HCT116 (cell line): ENCODE data around the gene FTL. TPM values are rescaled to one million over a fixed set of nuclear protein-coding genes. Genes with fewer than 3 reads are reported as not detected.

ENCODE experiments used
- ATAC-seq: fragments of 200-7000 bp; cut with Tn5 transposase; 2 replicates; pipeline ENCODE4 v1.9.1; 2020; ENCODE audit warnings: mild to moderate bottlenecking, moderate library complexity
- BruUV-seq: library from RNA; stranded (reverse); fragments of 400-500 nt; replicated peaks from 2 replicates; lab custom pipeline; 2021; lab: Mats Ljungman, UMichigan
- CTCF ChIA-PET: fragments of 300-600 bp; sonication (Branson Sonifier 250); formaldehyde crosslinking; loops from one replicate; lab custom pipeline; 2021; ENCODE audit warnings: antibody characterized with exemption; lab: Charles Lee
- POLR2A ChIA-PET: fragments of 300-600, 350-600 bp; sonication (Branson Sonifier 250); formaldehyde crosslinking; loops from one replicate; lab custom pipeline; 2021; ENCODE audit warnings: antibody characterized with exemption; lab: Charles Lee
- RAD21 ChIA-PET, 2 experiments: fragments of 300-600 bp; sonication (Branson Sonifier 250); formaldehyde crosslinking; loops; one replicate each; lab custom pipeline; 2023; ENCODE audit warnings: low total read pairs in 2 of 2; ENCODE audit not compliant: uncharacterized antibody in 2 of 2, unreplicated experiment in 2 of 2, low non-redundant PET in 1 of 2; lab: Charles Lee
- DNase-seq: peaks from one replicate; pipeline ENCODE4 v3.0.0-alpha.2; 2010; ENCODE audit warnings: low read depth, low spot score
- H2AFZ ChIP-seq: fragments of 200-600 bp; shearing (Covaris generic), sonication (generic); 2 replicates; pipeline ENCODE4 v1.6.1; 2017; ENCODE audit warnings: low read depth, mixed run types, mixed read lengths, antibody characterized with exemption, low read length; ENCODE audit not compliant: poor library complexity, severe bottlenecking
- H3K27ac ChIP-seq: 2 replicates; pipeline ENCODE4 v1.5.1; 2012; ENCODE audit warnings: low read depth, low read length
- H3K27me3 ChIP-seq: fragments of 200-600 bp; sonication (generic); 2 replicates; pipeline ENCODE4 v1.6.1; 2016; ENCODE audit warnings: mixed run types, low read length, mixed read lengths; ENCODE audit not compliant: insufficient read depth
- H3K36me3 ChIP-seq, 2 experiments: fragments of 200-500 bp in 1 of 2; fragments of 200-600 bp in 1 of 2; sonication (Bioruptor generic) in 1 of 2; sonication (generic) in 1 of 2; 2 replicates each; pipeline versions ENCODE4 v1.5.1 to v1.6.1; 2014 to 2016; ENCODE audit warnings: low read length in 2 of 2, inconsistent platforms in 1 of 2, mixed read lengths in 1 of 2, mixed run types in 1 of 2; ENCODE audit not compliant: insufficient read depth in 2 of 2, control insufficient read depth in 1 of 2
- H3K4me1 ChIP-seq, 2 experiments: fragments of 200-600 bp in 1 of 2; sonication (generic) in 1 of 2; 2 replicates each; pipeline versions ENCODE4 v1.5.1 to v1.6.1; 2012 to 2017; ENCODE audit warnings: low read length in 2 of 2, inconsistent platforms in 1 of 2, mild to moderate bottlenecking in 1 of 2, mixed read lengths in 1 of 2, mixed run types in 1 of 2, moderate library complexity in 1 of 2; ENCODE audit not compliant: insufficient read depth in 2 of 2, control insufficient read depth in 1 of 2
- H3K4me2 ChIP-seq: fragments of 200-600 bp; sonication (generic); 2 replicates; pipeline ENCODE4 v1.6.1; 2017; ENCODE audit warnings: mixed run types, low read length, mixed read lengths
- H3K4me3 ChIP-seq, 2 experiments: fragments of 200-600 bp in 1 of 2; sonication (generic) in 1 of 2; replicated peaks in 1 of 2; 2 replicates each; pipeline ENCODE4 v1.5.1; 2011 to 2016; ENCODE audit warnings: low read length in 2 of 2, control low read depth in 1 of 2, low read depth in 1 of 2, mild to moderate bottlenecking in 1 of 2, mixed read lengths in 1 of 2, mixed run types in 1 of 2
- H3K79me2 ChIP-seq: fragments of 200-600 bp; sonication (generic); 2 replicates; pipeline ENCODE4 v1.6.1; 2017; ENCODE audit warnings: mild to moderate bottlenecking, mixed run types, low read length, moderate library complexity, mixed read lengths; ENCODE audit not compliant: insufficient read depth
- H3K9ac ChIP-seq: fragments of 200-600 bp; sonication (generic); 2 replicates; pipeline ENCODE4 v1.6.1; 2016; ENCODE audit warnings: low read length, mixed read lengths
- H3K9me2 ChIP-seq: fragments of 200-600 bp; sonication (generic), shearing (Covaris generic); 2 replicates; pipeline ENCODE4 v1.6.1; 2017; ENCODE audit warnings: mixed run types, mild to moderate bottlenecking, moderate library complexity; ENCODE audit not compliant: insufficient read depth
- H3K9me3 ChIP-seq, 2 experiments: fragments of 200-500 bp in 1 of 2; fragments of 200-600 bp in 1 of 2; sonication (Bioruptor generic) in 1 of 2; sonication (generic) in 1 of 2; 2 replicates each; pipeline ENCODE4 v1.6.1; 2014 to 2017; ENCODE audit warnings: low read length in 2 of 2, mixed read lengths in 2 of 2, inconsistent platforms in 1 of 2, low read depth in 1 of 2, mild to moderate bottlenecking in 1 of 2, mixed run types in 1 of 2, moderate library complexity in 1 of 2; ENCODE audit not compliant: control insufficient read depth in 1 of 2, insufficient read depth in 1 of 2
- H4K20me1 ChIP-seq: fragments of 200-600 bp; sonication (generic), shearing (Covaris generic); 2 replicates; pipeline ENCODE4 v1.6.1; 2017; ENCODE audit warnings: mixed run types, mild to moderate bottlenecking, moderate library complexity; ENCODE audit not compliant: insufficient read depth
- ATF3 ChIP-seq: IDR thresholded peaks from 2 replicates; pipeline ENCODE4 v1.6.1; 2012
- EGR1 ChIP-seq: IDR thresholded peaks from 2 replicates; pipeline ENCODE4 v1.6.1; 2012; ENCODE audit warnings: low read depth
- EZH2 ChIP-seq: fragments of 200-600 bp; sonication (generic); IDR thresholded peaks from 2 replicates; pipeline ENCODE4 v1.6.1; 2017; ENCODE audit warnings: antibody characterized with exemption, mixed run types
- EZH2phosphoT487 ChIP-seq: fragments of 200-600 bp; IDR thresholded peaks from 2 replicates; pipeline ENCODE4 v1.6.1; 2018; ENCODE audit warnings: antibody characterized with exemption, borderline replicate concordance
- FOSL1 ChIP-seq: IDR thresholded peaks from 2 replicates; pipeline ENCODE4 v1.6.1; 2012; ENCODE audit warnings: low read depth
- POLR2A ChIP-seq: IDR thresholded peaks from 2 replicates; pipeline ENCODE4 v1.7.0; 2011; ENCODE audit warnings: borderline replicate concordance; ENCODE audit not compliant: insufficient read depth, insufficient read length; ENCODE audit errors: extremely low read depth
- RAD21 ChIP-seq: IDR thresholded peaks from 2 replicates; pipeline ENCODE4 v1.6.1; 2012; ENCODE audit warnings: low read depth, mild to moderate bottlenecking
- SRF ChIP-seq: IDR thresholded peaks from 2 replicates; pipeline ENCODE4 v1.6.1; 2012; ENCODE audit warnings: low read depth
- YY1 ChIP-seq: IDR thresholded peaks from 2 replicates; pipeline ENCODE4 v1.6.1; 2011; ENCODE audit warnings: low read length, low read depth, moderate library complexity, mild to moderate bottlenecking; ENCODE audit not compliant: insufficient replicate concordance; ENCODE audit errors: extremely low read depth
- ZBTB33 ChIP-seq: IDR thresholded peaks from 2 replicates; pipeline ENCODE4 v1.6.1; 2011; ENCODE audit warnings: mild to moderate bottlenecking, low read length, moderate library complexity; ENCODE audit not compliant: insufficient replicate concordance; ENCODE audit errors: extremely low read depth
- intact Hi-C: fragments of 100-400 bp; cut with micrococcal nuclease; formaldehyde crosslinking; loops from 2 replicates; pipeline ENCODE4 v1.10.0; 2022
- total RNA-seq: library from RNA; stranded (reverse); gene quantifications from one replicate; pipeline ENCODE4 v1.2.1, GENCODE V29; 2021; ENCODE audit not compliant: unreplicated experiment
- TF ChIP-seq, protein P1 (sequence below): IDR thresholded peaks from 2 replicates; pipeline ENCODE4 v1.6.1; 2012; ENCODE audit warnings: low read depth

FTL gene
- total RNA-seq, 1 experiment from 2014 or later: 1,885 TPM

DNA sequence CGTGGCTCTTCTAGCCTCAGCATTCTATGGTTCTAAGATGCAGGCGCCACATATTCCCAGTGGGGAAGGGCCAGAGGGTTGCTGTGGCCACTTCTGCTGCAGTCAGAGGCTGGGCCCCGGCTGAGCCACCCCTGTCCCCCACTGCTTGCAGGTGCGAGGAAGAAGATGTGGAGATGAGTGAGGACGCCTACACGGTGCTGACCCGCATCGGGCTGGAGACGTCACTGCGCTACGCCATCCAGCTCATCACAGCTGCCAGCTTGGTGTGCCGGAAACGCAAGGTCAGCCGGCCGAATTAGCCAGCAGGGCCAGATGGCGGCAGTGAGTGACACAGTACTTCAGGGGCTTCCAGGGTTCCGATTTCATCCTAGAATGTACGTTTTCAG, 49.8 kb downstream of the FTL start (continued):
- TF ChIP-seq ZBTB33: no peak
- TF ChIP-seq, protein P1, sequence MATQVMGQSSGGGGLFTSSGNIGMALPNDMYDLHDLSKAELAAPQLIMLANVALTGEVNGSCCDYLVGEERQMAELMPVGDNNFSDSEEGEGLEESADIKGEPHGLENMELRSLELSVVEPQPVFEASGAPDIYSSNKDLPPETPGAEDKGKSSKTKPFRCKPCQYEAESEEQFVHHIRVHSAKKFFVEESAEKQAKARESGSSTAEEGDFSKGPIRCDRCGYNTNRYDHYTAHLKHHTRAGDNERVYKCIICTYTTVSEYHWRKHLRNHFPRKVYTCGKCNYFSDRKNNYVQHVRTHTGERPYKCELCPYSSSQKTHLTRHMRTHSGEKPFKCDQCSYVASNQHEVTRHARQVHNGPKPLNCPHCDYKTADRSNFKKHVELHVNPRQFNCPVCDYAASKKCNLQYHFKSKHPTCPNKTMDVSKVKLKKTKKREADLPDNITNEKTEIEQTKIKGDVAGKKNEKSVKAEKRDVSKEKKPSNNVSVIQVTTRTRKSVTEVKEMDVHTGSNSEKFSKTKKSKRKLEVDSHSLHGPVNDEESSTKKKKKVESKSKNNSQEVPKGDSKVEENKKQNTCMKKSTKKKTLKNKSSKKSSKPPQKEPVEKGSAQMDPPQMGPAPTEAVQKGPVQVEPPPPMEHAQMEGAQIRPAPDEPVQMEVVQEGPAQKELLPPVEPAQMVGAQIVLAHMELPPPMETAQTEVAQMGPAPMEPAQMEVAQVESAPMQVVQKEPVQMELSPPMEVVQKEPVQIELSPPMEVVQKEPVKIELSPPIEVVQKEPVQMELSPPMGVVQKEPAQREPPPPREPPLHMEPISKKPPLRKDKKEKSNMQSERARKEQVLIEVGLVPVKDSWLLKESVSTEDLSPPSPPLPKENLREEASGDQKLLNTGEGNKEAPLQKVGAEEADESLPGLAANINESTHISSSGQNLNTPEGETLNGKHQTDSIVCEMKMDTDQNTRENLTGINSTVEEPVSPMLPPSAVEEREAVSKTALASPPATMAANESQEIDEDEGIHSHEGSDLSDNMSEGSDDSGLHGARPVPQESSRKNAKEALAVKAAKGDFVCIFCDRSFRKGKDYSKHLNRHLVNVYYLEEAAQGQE: no peak

- BruUV-seq: no TSS peak
- ChIA-PET CTCF (no interaction called here), RAD21 (no interaction called here), POLR2A (no interaction called here)
- Histone ChIP-seq H3K9me3 (no peaks in the 10 kb centered on the region), H3K4me3 (no peak overlapping the region), H3K4me1 (peaks cover 21 to 43% of the 10 kb centered on the region in 2 experiments), H3K9me2 (no peaks in the 10 kb centered on the region), H4K20me1 (no peaks in the 10 kb centered on the region), H3K4me2 (no peak overlapping the region), H3K9ac (no peak overlapping the region), H3K27me3 (no peaks in the 10 kb centered on the region), H3K36me3 (peaks cover 18 to 21% of the 10 kb centered on the region in 2 experiments), H2AFZ (no peak overlapping the region), H3K79me2 (no peaks in the 10 kb centered on the region), H3K27ac (no peak overlapping the region)
- intact Hi-C loops: no loop called here
- ATAC-seq (no peak), DNase-seq (no peak)
- TF ChIP-seq SRF (no peak), EZH2phosphoT487 (no peak), YY1 (no peak), ZBTB33 (no peak), FOSL1 (no peak), RAD21 (no peak), EZH2 (no peak), EGR1 (no peak), ATF3 (no peak), POLR2A (no peak)
Measured at GRCh38 chr19:49016067-49016839, 51.1 kb downstream of the FTL start.
